Endothelial cell (in vitro differentiated cells): Measurements from ENCODE around the gene STPG4. TPM values are rescaled to one million over a fixed set of nuclear protein-coding genes. Genes with fewer than 3 reads are reported as not detected.

ENCODE experiments used
- DNase-seq: peaks from one replicate; pipeline ENCODE4 v3.0.0; 2021; ENCODE audit warnings: low spot score
- H3K27ac Mint-ChIP-seq: one replicate; pipeline ENCODE4 v1.8.0; 2021; ENCODE audit warnings: mixed read lengths, inconsistent platforms; ENCODE audit not compliant: unreplicated experiment
- H3K27me3 Mint-ChIP-seq: one replicate; pipeline ENCODE4 v1.8.0; 2021; ENCODE audit warnings: mild to moderate bottlenecking, moderate library complexity, mixed read lengths, inconsistent platforms; ENCODE audit not compliant: unreplicated experiment
- H3K36me3 Mint-ChIP-seq: one replicate; pipeline ENCODE4 v1.8.0; 2021; ENCODE audit warnings: mild to moderate bottlenecking, low read depth, mixed read lengths, inconsistent platforms; ENCODE audit not compliant: unreplicated experiment
- H3K4me1 Mint-ChIP-seq: one replicate; pipeline ENCODE4 v1.8.0; 2021; ENCODE audit warnings: mild to moderate bottlenecking, mixed read lengths, inconsistent platforms; ENCODE audit not compliant: unreplicated experiment
- H3K4me3 Mint-ChIP-seq: one replicate; pipeline ENCODE4 v1.8.0; 2021; ENCODE audit warnings: mild to moderate bottlenecking, mixed read lengths, inconsistent platforms; ENCODE audit not compliant: unreplicated experiment
- H3K9me3 Mint-ChIP-seq: one replicate; pipeline ENCODE4 v1.8.0; 2021; ENCODE audit warnings: mixed read lengths, inconsistent platforms; ENCODE audit not compliant: unreplicated experiment
- total RNA-seq: library from RNA; stranded (reverse); fragmentation: NEBNext Ultra II Directional; extraction: Animal tissue kit (Norgen Biotek cat#: 25700); gene quantifications from one replicate; pipeline ENCODE4 v1.2.1, GENCODE V29; 2021; ENCODE audit not compliant: unreplicated experiment
- TF ChIP-seq, protein P1 (sequence below): fragments of 200-600 bp; sonication (generic); IDR thresholded peaks from one replicate; pipeline ENCODE4 v1.5.0; 2021; ENCODE audit warnings: antibody characterized with exemption; ENCODE audit not compliant: unreplicated experiment

The STPG4 gene
- total RNA-seq, 1 donor from 2014 or later = not detected

DNA sequence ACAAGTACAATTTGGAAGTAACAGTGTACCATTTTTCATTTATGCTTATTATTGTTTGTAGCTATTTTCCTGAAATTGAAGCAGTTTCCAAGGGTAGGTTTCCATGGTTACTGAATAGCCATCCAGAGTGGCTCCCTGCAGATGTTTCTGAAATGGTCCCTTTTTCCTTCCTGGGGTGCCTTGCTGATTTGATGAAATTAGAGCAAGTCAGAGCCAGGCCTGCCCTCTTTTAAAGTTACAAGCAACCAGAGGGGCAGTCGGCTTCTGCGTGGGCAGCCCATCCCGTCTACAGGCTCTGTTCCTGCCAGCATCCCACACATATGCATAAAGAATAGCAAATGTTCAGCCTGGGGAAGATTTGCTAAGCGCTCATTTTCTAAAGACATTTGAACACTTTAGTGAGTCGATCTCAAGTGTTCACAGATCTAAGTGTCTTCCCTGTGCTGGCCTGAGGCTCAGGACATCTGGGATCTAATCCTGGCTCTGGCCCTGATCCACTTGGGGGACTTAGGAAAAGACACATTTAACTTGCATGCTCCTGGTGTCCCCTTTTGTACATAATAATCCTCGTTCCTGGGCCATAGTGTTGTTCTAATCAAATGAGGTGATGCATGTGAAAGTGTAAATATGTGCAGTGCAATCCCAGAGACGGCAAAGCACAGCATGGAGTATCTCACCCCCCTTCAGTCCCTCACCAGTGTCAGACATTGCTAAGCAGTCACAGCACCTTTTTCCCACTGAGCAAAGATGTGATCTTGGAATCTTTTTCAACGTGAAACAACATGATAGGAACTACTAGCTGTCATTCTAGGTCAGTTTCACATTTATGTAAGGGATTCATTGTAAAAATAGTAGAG is 92.2 kb downstream of the STPG4 start:
- Mint-ChIP-seq H3K27ac (no peak overlapping the region), H3K4me3 (no peak overlapping the region), H3K36me3 (no peaks in the 10 kb centered on the region), H3K4me1 (peaks cover 19% of the 10 kb centered on the region), H3K27me3 (peaks cover 17% of the 10 kb centered on the region), H3K9me3 (no peaks in the 10 kb centered on the region)
- TF ChIP-seq, protein P1, sequence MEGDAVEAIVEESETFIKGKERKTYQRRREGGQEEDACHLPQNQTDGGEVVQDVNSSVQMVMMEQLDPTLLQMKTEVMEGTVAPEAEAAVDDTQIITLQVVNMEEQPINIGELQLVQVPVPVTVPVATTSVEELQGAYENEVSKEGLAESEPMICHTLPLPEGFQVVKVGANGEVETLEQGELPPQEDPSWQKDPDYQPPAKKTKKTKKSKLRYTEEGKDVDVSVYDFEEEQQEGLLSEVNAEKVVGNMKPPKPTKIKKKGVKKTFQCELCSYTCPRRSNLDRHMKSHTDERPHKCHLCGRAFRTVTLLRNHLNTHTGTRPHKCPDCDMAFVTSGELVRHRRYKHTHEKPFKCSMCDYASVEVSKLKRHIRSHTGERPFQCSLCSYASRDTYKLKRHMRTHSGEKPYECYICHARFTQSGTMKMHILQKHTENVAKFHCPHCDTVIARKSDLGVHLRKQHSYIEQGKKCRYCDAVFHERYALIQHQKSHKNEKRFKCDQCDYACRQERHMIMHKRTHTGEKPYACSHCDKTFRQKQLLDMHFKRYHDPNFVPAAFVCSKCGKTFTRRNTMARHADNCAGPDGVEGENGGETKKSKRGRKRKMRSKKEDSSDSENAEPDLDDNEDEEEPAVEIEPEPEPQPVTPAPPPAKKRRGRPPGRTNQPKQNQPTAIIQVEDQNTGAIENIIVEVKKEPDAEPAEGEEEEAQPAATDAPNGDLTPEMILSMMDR = no peak
- DNase-seq = no peak

DNA sequence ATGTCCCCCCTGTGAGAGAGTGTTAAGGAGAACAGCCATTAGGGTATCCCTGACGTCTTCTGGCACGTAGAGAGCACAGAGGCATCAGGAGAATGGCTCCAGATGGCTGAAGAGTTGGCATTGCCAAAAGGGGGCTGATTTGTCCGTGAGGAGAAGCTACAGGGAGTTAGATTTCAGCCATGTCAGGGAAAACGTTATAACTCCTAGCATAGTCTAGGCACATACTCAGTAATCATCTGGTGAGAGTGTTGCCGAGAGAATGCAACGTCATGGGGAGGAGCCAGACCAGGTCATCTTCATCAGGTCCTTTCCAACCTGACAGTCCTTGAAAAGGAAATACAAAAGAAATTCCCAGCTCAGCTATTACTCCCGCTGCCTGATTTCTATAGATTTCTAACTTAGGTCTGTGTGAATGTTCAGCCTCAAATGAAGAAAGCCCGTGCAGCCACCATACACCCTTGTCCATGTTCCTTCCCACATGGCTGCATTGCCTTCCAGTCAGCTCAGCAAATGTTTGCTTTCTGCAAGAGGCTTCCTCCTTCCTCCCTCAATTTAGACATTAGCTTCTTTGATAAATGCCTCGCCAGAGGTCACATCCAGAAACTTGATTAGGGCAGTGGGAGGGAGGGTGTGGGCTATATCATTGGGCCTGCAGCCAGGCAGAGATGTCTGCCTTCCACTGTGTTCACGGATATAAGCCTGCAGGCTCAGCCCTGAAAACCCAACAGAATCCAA is 93.0 kb downstream of the STPG4 start:
- TF ChIP-seq, protein P1 = no peak
- Mint-ChIP-seq H3K36me3 (no peaks in the 10 kb centered on the region), H3K4me1 (peaks cover 20% of the 10 kb centered on the region), H3K27ac (no peak overlapping the region), H3K9me3 (no peaks in the 10 kb centered on the region), H3K27me3 (peaks cover 13% of the 10 kb centered on the region), H3K4me3 (no peak overlapping the region)
- DNase-seq = no peak

DNA sequence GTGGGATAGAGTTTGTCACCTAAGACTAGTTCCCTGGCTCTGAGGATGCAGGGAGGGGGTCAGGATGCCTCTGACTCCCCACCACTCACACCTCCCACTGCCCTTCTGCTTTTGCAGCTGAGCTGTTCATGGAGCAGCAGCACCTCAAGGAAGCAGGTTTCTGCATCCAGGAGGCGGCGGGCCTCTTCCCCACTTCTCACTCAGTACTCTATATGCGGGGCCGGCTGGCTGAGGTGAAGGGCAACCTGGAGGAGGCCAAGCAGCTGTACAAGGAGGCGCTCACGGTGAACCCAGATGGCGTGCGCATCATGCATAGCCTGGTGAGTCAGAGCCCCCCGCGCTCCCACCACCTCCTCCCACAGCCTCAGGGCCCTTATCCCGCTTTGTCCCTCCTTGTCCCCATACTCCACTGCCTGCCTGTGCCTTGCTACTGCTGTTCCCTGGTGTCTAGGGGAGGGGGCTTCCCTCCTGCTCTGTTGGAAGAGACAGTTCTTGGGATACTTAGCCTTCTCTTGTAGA is 94.4 kb downstream of the STPG4 start:
- H3K4me3 Mint-ChIP-seq = no peak overlapping the region
- H3K9me3 Mint-ChIP-seq = no peaks in the 10 kb centered on the region
- peaks cover 23% of the 10 kb centered on the region for H3K4me1 Mint-ChIP-seq
- H3K36me3 Mint-ChIP-seq = no peaks in the 10 kb centered on the region
- no peak overlapping the region for H3K27ac Mint-ChIP-seq
- TF ChIP-seq, protein P1 = no peak
- peaks cover 13% of the 10 kb centered on the region for H3K27me3 Mint-ChIP-seq
- DNase-seq = no peak

DNA sequence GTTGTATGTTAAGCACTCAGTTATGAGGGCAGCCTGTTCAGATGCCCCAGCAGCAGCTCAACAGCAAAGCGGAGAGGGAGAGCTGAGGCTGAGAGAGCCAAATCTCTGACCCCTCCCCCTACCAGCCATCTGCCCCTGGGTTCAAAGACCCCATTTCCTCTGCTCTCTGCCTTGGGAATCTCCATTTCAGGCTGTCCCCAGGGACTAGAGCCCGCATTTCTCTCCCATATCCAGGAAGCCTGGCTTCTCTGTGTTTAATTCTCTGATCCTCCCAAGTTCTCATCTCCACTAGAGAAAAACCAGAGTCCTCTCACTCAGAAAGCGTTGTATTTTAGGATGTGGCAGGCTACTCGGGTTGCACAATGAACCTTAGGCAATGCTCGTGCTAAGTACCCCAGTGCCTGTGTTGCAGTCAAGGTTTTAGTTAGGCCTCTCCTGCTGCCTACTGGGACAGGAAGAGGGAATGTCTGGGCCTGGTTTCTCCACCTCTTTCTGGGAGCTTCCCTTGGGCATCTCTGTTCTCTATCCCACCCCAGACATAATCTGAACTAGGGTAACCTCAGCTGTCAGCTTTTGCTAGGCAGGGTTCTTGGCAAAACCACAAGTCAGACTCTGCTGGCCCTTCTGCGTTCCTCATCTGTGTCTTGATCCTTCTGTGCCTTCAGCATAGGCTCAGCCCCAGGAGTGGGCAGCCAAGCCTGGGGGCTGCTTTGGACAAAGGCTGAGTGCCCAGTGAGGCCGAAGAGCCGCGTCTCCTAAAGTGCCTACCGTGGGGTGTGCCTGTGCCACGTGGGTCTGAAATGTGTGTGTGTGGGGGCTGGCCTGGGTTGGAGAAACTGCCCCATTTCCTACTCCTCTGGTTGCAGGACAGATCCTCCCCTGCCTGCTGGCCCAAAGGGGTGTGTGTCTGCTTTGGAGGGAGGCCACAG is 96.8 kb downstream of the STPG4 start:
- Mint-ChIP-seq H3K27ac (peak overlapping the region; percentile 2), H3K36me3 (no peaks in the 10 kb centered on the region), H3K4me1 (peaks cover 18% of the 10 kb centered on the region), H3K27me3 (peaks cover 13% of the 10 kb centered on the region), H3K4me3 (no peak overlapping the region), H3K9me3 (no peaks in the 10 kb centered on the region)
- TF ChIP-seq, protein P1 = no peak
- DNase-seq = no peak
